ENCODE results near the gene CCDC57. TPM values are rescaled to one million over a fixed set of nuclear protein-coding genes. Genes with fewer than 3 reads are reported as not detected.

The CCDC57 gene
- total and polyA plus RNA-seq, 9 of the 15 experiments (the other 6 are each of a cell fraction or from before 2014, with no cell fraction given), result 0.83 to 36.2 (median 13.6) TPM

- TF ChIP-seq PCBP2 (IDR thresholded peaks at IDR 0.05; ENCODE audit: low read depth, low read length, poor library complexity, severe bottlenecking) (no peak), REST (IDR thresholded peaks at IDR 0.05; ENCODE audit: borderline replicate concordance) (no peak), REST (CRISPR knock-in tag; IDR thresholded peaks at IDR 0.05; ENCODE audit: low read depth) (no peak), CC2D1A (IDR thresholded peaks at IDR 0.05) (no peak), ZNF584 (CRISPR knock-in tag; IDR thresholded peaks at IDR 0.05; ENCODE audit: low read depth) (0 out of 2 replicates have a peak, but pooled peaks have one; percentile 38), MAFK (IDR thresholded peaks at IDR 0.05; ENCODE audit: low read length) (no peak), RFX5 (IDR thresholded peaks at IDR 0.05; ENCODE audit: low read depth, low read length) (no peak), ZNF830 (CRISPR knock-in tag; IDR thresholded peaks at IDR 0.05) (no peak), KLF1 (tag; IDR thresholded peaks at IDR 0.05) (no peak), NCOA1 (IDR thresholded peaks at IDR 0.05; ENCODE audit: low read depth) (no peak), MYC (IDR thresholded peaks at IDR 0.05; ENCODE audit: low read depth, low read length) (0 out of 2 replicates have a peak, but pooled peaks have one; percentile 25), MYC (CRISPR knock-in tag; IDR thresholded peaks at IDR 0.05; ENCODE audit: borderline replicate concordance, low read depth) (no peak), CHCHD3 (CRISPR knock-in tag; IDR thresholded peaks at IDR 0.05) (no peak), RBM39 (optimal IDR thresholded peaks at IDR 0.05; ENCODE audit: low read depth, low read length) (no peak), NRF1 (conservative IDR thresholded peaks at IDR 0.05 in 1 of 2, IDR thresholded peaks at IDR 0.05 in 1 of 2) (peak; percentile 73 to 78), CHD4 (IDR thresholded peaks at IDR 0.05; ENCODE audit: insufficient read depth, insufficient replicate concordance, low read depth, low read length, poor library complexity, severe bottlenecking) (no peak), LCOR (CRISPR knock-in tag; IDR thresholded peaks at IDR 0.05) (no peak), CXXC5 (CRISPR knock-in tag; IDR thresholded peaks at IDR 0.05) (peak; percentile 12), NFE2 (IDR thresholded peaks at IDR 0.05; ENCODE audit: low read depth) (peak; percentile 17; the same call in 1 of the 2 replicates), ZNF347 (CRISPR knock-in tag; IDR thresholded peaks at IDR 0.05; ENCODE audit: low read depth) (no peak), ZFX (CRISPR knock-in tag; IDR thresholded peaks at IDR 0.05) (no peak)
- TF ChIP-seq, protein P1, sequence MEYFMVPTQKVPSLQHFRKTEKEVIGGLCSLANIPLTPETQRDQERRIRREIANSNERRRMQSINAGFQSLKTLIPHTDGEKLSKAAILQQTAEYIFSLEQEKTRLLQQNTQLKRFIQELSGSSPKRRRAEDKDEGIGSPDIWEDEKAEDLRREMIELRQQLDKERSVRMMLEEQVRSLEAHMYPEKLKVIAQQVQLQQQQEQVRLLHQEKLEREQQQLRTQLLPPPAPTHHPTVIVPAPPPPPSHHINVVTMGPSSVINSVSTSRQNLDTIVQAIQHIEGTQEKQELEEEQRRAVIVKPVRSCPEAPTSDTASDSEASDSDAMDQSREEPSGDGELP (CRISPR knock-in tag; IDR thresholded peaks at IDR 0.05; ENCODE audit: borderline replicate concordance), result peak; percentile 30; the same call in 1 of the 2 replicates
Measured at GRCh38 chr17:82200135-82200534, 12.5 kb downstream of the CCDC57 start (continued).
